K562 (cell line): ENCODE data around the gene AAK1. TPM values are rescaled to one million over a fixed set of nuclear protein-coding genes. Genes with fewer than 3 reads are reported as not detected.

Experiments used
- ATAC-seq: fragments of 200-7000 bp; cut with Tn5 transposase; 3 replicates; pipeline ENCODE4 v1.9.1; 2020; ENCODE audit warnings: moderate library complexity
- BruUV-seq: library from RNA; stranded (reverse); fragments of 400-500 nt; replicated peaks from 2 replicates; lab custom pipeline; 2021; lab: Mats Ljungman, UMichigan
- CTCF ChIA-PET: fragments of 300-600 bp; formaldehyde crosslinking; extraction: SDS; loops from one replicate; lab custom pipeline; 2021; ENCODE audit warnings: low intra/inter-chr PET ratio; lab: Yijun Ruan, JAX
- POLR2A ChIA-PET: fragments of 300-600, 350-650 bp; sonication (Branson Sonifier 250); formaldehyde crosslinking; extraction: SDS; loops from one replicate; lab custom pipeline; 2021; ENCODE audit warnings: antibody characterized with exemption, inconsistent platforms; lab: Yijun Ruan, JAX
- DNase-seq, 4 experiments: peaks; one replicate each; pipeline versions ENCODE4 v3.0.0 to v3.0.0-alpha.2; 2011 to 2018; ENCODE audit warnings: low spot score in 3 of 4, mixed read lengths in 3 of 4; ENCODE audit errors: extremely low read depth in 1 of 4
- FAIRE-seq: peaks from 2 replicates; lab custom pipeline; 2011; peaks lifted over from hg19 to GRCh38; lab: Jason Lieb, UNC
- H2AFZ ChIP-seq: 2 replicates; pipeline ENCODE4 v1.6.0; 2011; ENCODE audit warnings: low read depth, low read length, control low read depth, inconsistent platforms
- H3K27ac ChIP-seq: fragments of 200-600 bp; 3 replicates; pipeline ENCODE4 v1.8.0; 2011; ENCODE audit warnings: low read depth, mild to moderate bottlenecking, control low read depth, inconsistent platforms, low read length, moderate library complexity, mixed read lengths; ENCODE audit errors: extremely low read depth
- H3K27me3 ChIP-seq, 2 experiments: fragments of 300-600 bp in 1 of 2; 2 replicates in 1 of 2; 3 replicates in 1 of 2; pipeline versions ENCODE4 v1.6.0 to v1.8.0; 2011; ENCODE audit warnings: inconsistent platforms in 2 of 2, low read length in 2 of 2, mild to moderate bottlenecking in 1 of 2, mixed read lengths in 1 of 2, moderate library complexity in 1 of 2; ENCODE audit not compliant: control insufficient read depth in 2 of 2, insufficient read depth in 2 of 2
- H3K36me3 ChIP-seq: fragments of 300-600 bp; 3 replicates; pipeline ENCODE4 v1.8.0; 2011; ENCODE audit warnings: mild to moderate bottlenecking, low read length, inconsistent platforms; ENCODE audit not compliant: control insufficient read depth, insufficient read depth
- H3K4me1 ChIP-seq, 2 experiments: fragments of 200-600 bp in 1 of 2; replicated peaks in 1 of 2; 2 replicates in 1 of 2; 3 replicates in 1 of 2; pipeline versions ENCODE4 v1.5.1 to v1.8.0; 2011; ENCODE audit warnings: inconsistent platforms in 2 of 2, low read length in 2 of 2, mild to moderate bottlenecking in 1 of 2, mixed read lengths in 1 of 2, moderate library complexity in 1 of 2; ENCODE audit not compliant: control insufficient read depth in 2 of 2, insufficient read depth in 2 of 2
- H3K4me2 ChIP-seq: 2 replicates; pipeline ENCODE4 v1.6.1; 2011; ENCODE audit warnings: low read length, control low read depth, inconsistent platforms, mixed read lengths; ENCODE audit not compliant: insufficient read depth
- H3K4me3 ChIP-seq: fragments of 200-600 bp; sonication (generic), shearing (Covaris generic); 2 replicates; pipeline ENCODE4 v1.5.1; 2016; ENCODE audit warnings: control low read depth, inconsistent platforms
- H3K79me2 ChIP-seq: fragments of 200-600 bp; 3 replicates; pipeline ENCODE4 v1.8.0; 2011; ENCODE audit warnings: low read length, inconsistent platforms; ENCODE audit not compliant: control insufficient read depth, insufficient read depth
- H3K9ac ChIP-seq, 2 experiments: 2 replicates each; pipeline versions ENCODE4 v1.6.0 to v1.6.1; 2011; ENCODE audit warnings: low read depth in 2 of 2, low read length in 2 of 2, control low read depth in 1 of 2, inconsistent platforms in 1 of 2, mild to moderate bottlenecking in 1 of 2, mixed read lengths in 1 of 2; ENCODE audit not compliant: insufficient read depth in 1 of 2
- H3K9me1 ChIP-seq: one replicate; pipeline ENCODE4 v1.6.0; 2011; ENCODE audit warnings: inconsistent platforms, mild to moderate bottlenecking, low read length, moderate library complexity; ENCODE audit not compliant: control insufficient read depth, insufficient read depth
- H3K9me3 ChIP-seq: replicated peaks from 2 replicates; pipeline ENCODE4 v1.5.1; 2011; ENCODE audit warnings: low read depth, low read length, inconsistent platforms; ENCODE audit not compliant: control insufficient read depth, insufficient read depth
- H4K20me1 ChIP-seq: replicated peaks from 2 replicates; pipeline ENCODE4 v1.6.1; 2011; ENCODE audit warnings: low read length, inconsistent platforms, mixed read lengths; ENCODE audit not compliant: control insufficient read depth, insufficient read depth
- BCOR ChIP-seq: fragments of 450-650 bp; IDR thresholded peaks from 2 replicates; pipeline ENCODE4 v1.6.1; 2016
- BRD9 ChIP-seq: fragments of 450-650 bp; IDR thresholded peaks from 2 replicates; pipeline ENCODE4 v1.6.1; 2018; ENCODE audit warnings: low read depth; ENCODE audit not compliant: partially characterized antibody
- ETV5 ChIP-seq: sonication (generic); formaldehyde crosslinking; IDR thresholded peaks from 2 replicates; pipeline ENCODE4 v1.4.0; 2020; ENCODE audit warnings: low read depth, mild to moderate bottlenecking, missing genetic modification reagents
- FOXO4 ChIP-seq: fragments of 450-650 bp; formaldehyde crosslinking; IDR thresholded peaks from 2 replicates; pipeline ENCODE4 v1.4.0; 2020; ENCODE audit warnings: mild to moderate bottlenecking, moderate library complexity
- HES1 ChIP-seq: fragments of 450-650 bp; IDR thresholded peaks from 2 replicates; pipeline ENCODE4 v1.6.1; 2016; ENCODE audit warnings: low read depth, mild to moderate bottlenecking, moderate library complexity
- HLTF ChIP-seq: fragments of 450-650 bp; IDR thresholded peaks from 2 replicates; pipeline ENCODE4 v1.6.1; 2016
- NCOA2 ChIP-seq, 2 experiments: fragments of 450-650 bp; IDR thresholded peaks; 2 replicates each; pipeline ENCODE4 v1.6.1; 2018; ENCODE audit warnings: mild to moderate bottlenecking in 2 of 2, moderate library complexity in 1 of 2; ENCODE audit not compliant: partially characterized antibody in 2 of 2
- ZBTB9 ChIP-seq: fragments of 450-650 bp; formaldehyde crosslinking; IDR thresholded peaks from 2 replicates; pipeline ENCODE4 v1.4.0; 2020; ENCODE audit warnings: mild to moderate bottlenecking, moderate library complexity
- ZNF408 ChIP-seq: fragments of 250-450 bp; sonication (Bioruptor Pico); IDR thresholded peaks from 2 replicates; pipeline ENCODE4 v1.4.0; 2020; ENCODE audit warnings: low read depth, mild to moderate bottlenecking, moderate library complexity
- ZNF507 ChIP-seq: conservative IDR thresholded peaks from 2 replicates; pipeline ENCODE4 v1.6.1; 2017; ENCODE audit warnings: missing genetic modification characterization, missing compliant biosample characterization
- ZNF717 ChIP-seq: fragments of 250-450 bp; sonication (Bioruptor Pico); IDR thresholded peaks from 2 replicates; pipeline ENCODE4 v1.5.0; 2021
- WGBS: fragments of 100-300 bp; shearing (Covaris generic); methylation state at CpG from one replicate; pipeline ENCODE4 v1.1.6; 2016; ENCODE audit warnings: low coverage, mixed read lengths; ENCODE audit not compliant: insufficient coverage; ENCODE audit errors: missing lambda C conversion rate; 5-methylcytosine and 5-hydroxymethylcytosine counted together
- in situ Hi-C: fragments of 300-500 bp; cut with MboI; formaldehyde crosslinking; loops from 4 replicates; pipeline ENCODE4 v1.15.0; 2018; ENCODE audit warnings: inconsistent platforms, mixed read lengths
- intact Hi-C: fragments of 100-400 bp; cut with micrococcal nuclease; formaldehyde crosslinking; loops from 2 replicates; pipeline ENCODE4 v1.14.2; 2022
- polyA plus RNA-seq, 8 experiments: library from polyadenylated mRNA; depleted of rRNA in 4 of 8; stranded (reverse) in 5 of 8; unstranded in 3 of 8; fragments of >200 nt; fragmentation: Nextera tagmentation in 2 of 8; fragmentation: Illumina TruSeq in 1 of 8; extraction: Ambion mirVana in 2 of 8; extraction: Trizol in 1 of 8; gene quantifications; 2 replicates each; pipeline versions ENCODE4 v1.2.1 to v1.2.3, GENCODE V29; 2011 to 2014; ENCODE audit warnings: inconsistent platforms in 1 of 8, missing spikeins in 1 of 8
- total RNA-seq, 7 experiments: library from RNA; depleted of rRNA in 6 of 7; stranded (reverse); fragments of >200 nt in 6 of 7; fragmentation: Illumina TruSeq in 2 of 7; extraction: Trizol in 2 of 7; gene quantifications; 2 replicates each; pipeline versions ENCODE4 v1.2.1 to v1.2.3, GENCODE V29; 2011 to 2021; ENCODE audit warnings: low replicate concordance in 1 of 7

AAK1 gene
- total and polyA plus RNA-seq, 9 of the 15 experiments (the other 6 are each of a cell fraction or from before 2014, with no cell fraction given): 0.89 to 17.1 (median 6.0) TPM

GRCh38 chr2:69571189-69571588 lies 72.3 kb downstream of the AAK1 start:
- Histone ChIP-seq H2AFZ (no peak overlapping the region), H3K9me3 (no peaks in the 10 kb centered on the region), H3K27ac (no peak overlapping the region), H3K36me3 (no peaks in the 10 kb centered on the region), H3K27me3 (no peaks in the 10 kb centered on the region), H3K79me2 (no peaks in the 10 kb centered on the region), H3K9ac (no peak overlapping the region), H3K9me1 (peaks cover 4% of the 10 kb centered on the region), H4K20me1 (no peaks in the 10 kb centered on the region), H3K4me1 (no peaks in the 10 kb centered on the region; a peak in 2 of 5 replicates), H3K4me2 (no peak overlapping the region), H3K4me3 (no peak overlapping the region)
- 33% methylated on average over 1 of the region's 1 CpG for WGBS
- TF ChIP-seq HES1 (no peak), ETV5 (CRISPR knock-in tag) (no peak), ZNF717 (CRISPR knock-in tag) (no peak), FOXO4 (no peak), HLTF (no peak), BCOR (no peak), BRD9 (no peak), ZNF408 (CRISPR knock-in tag) (no peak), ZBTB9 (CRISPR knock-in tag) (no peak), ZNF507 (no peak), NCOA2 (IDR thresholded peaks at IDR 0.05; ENCODE audit: partially characterized antibody in 2 of 2) (no peak)
- POLR2A ChIA-PET: interaction anchor here (0.6 to 2.4 kb wide), 3 partner anchors 10 to 107 kb away, joined by 3 to 7 read pairs (median 7); no protein-coding TSS in a partner anchor
- CTCF ChIA-PET: no interaction called here
- in situ Hi-C loops: no loop called here
- intact Hi-C loops: no loop called here
- FAIRE-seq (no peak), DNase-seq (no peak), ATAC-seq (no peak)
- no TSS peak for BruUV-seq
